B cell (primary cell): ENCODE measurements around the gene TMC6. TPM values are rescaled to one million over a fixed set of nuclear protein-coding genes. Genes with fewer than 3 reads are reported as not detected.
A peak's percentile ranks its signal among the peaks of the same experiment; 100 is the strongest.

Source experiments
- ATAC-seq: fragments of 200-7000 bp; cut with Tn5 transposase; one replicate; pipeline ENCODE4 v1.10.0; 2021; ENCODE audit warnings: low read depth, mild to moderate bottlenecking, moderate number of reproducible peaks, moderate library complexity
- CTCF ChIA-PET: fragments of 350-600 bp; sonication (Branson Sonifier 250); formaldehyde crosslinking; loops from one replicate; lab custom pipeline; 2021; ENCODE audit warnings: antibody characterized with exemption, inconsistent platforms; lab: Charles Lee
- POLR2A ChIA-PET: fragments of 350-600 bp; sonication (Branson Sonifier 250); formaldehyde crosslinking; loops from one replicate; lab custom pipeline; 2021; ENCODE audit warnings: antibody characterized with exemption; lab: Charles Lee
- DNase-seq: peaks from one replicate; pipeline ENCODE4 v3.0.0; 2013
- H2AFZ ChIP-seq: 2 replicates; pipeline ENCODE4 v1.6.1; 2012; ENCODE audit warnings: mild to moderate bottlenecking, low read depth, low read length; ENCODE audit not compliant: insufficient read depth, poor library complexity, severe bottlenecking
- H3K27ac ChIP-seq, 2 donors: 1 replicate in 1 of 2; 2 replicates in 1 of 2; pipeline ENCODE4 v1.5.1; 2012 to 2013; ENCODE audit warnings: low read length in 2 of 2, mild to moderate bottlenecking in 2 of 2, moderate library complexity in 1 of 2
- H3K27me3 ChIP-seq, 4 experiments: fragments of 200-600 bp in 1 of 4; sonication (generic) in 1 of 4; replicated peaks in 1 of 4; 1 replicate in 2 of 4; 2 replicates in 2 of 4; pipeline versions ENCODE4 v1.6.1 to v1.7.0; 2013 to 2016; ENCODE audit warnings: low read length in 3 of 4, mild to moderate bottlenecking in 2 of 4, mixed read lengths in 1 of 4, moderate library complexity in 1 of 4; ENCODE audit not compliant: insufficient read depth in 4 of 4, control insufficient read depth in 3 of 4; ENCODE audit errors: control extremely low read depth in 1 of 4
- H3K36me3 ChIP-seq, 2 experiments: replicated peaks in 1 of 2; 1 replicate in 1 of 2; 2 replicates in 1 of 2; pipeline versions ENCODE4 v1.6.1 to v1.7.1; 2013; ENCODE audit warnings: low read length in 1 of 2; ENCODE audit not compliant: insufficient read depth in 2 of 2, control insufficient read depth in 1 of 2; ENCODE audit errors: control extremely low read depth in 1 of 2, extremely low read depth in 1 of 2
- H3K4me1 ChIP-seq, 2 donors: fragments of 200-600 bp in 1 of 2; sonication (generic) in 1 of 2; 1 replicate in 1 of 2; 2 replicates in 1 of 2; pipeline versions ENCODE4 v1.5.1 to v1.6.1; 2013 to 2017; ENCODE audit warnings: low read length in 2 of 2; ENCODE audit not compliant: control insufficient read depth in 2 of 2, insufficient read depth in 2 of 2
- H3K4me2 ChIP-seq: replicated peaks from 2 replicates; pipeline ENCODE3; 2012; ENCODE audit warnings: mild to moderate bottlenecking, low read depth, low read length; ENCODE audit not compliant: poor library complexity, severe bottlenecking
- H3K4me3 ChIP-seq, 5 experiments: fragments of 200-600 bp in 1 of 5; sonication (generic) in 1 of 5; 1 replicate in 3 of 5; 2 replicates in 2 of 5; pipeline versions ENCODE4 v1.5.1 to v1.7.0; 2011 to 2016; ENCODE audit warnings: low read length in 4 of 5, mild to moderate bottlenecking in 4 of 5, low read depth in 2 of 5, control low read depth in 1 of 5, moderate library complexity in 1 of 5; ENCODE audit not compliant: insufficient read depth in 1 of 5; ENCODE audit errors: control extremely low read depth in 1 of 5, extremely low read depth in 1 of 5
- H3K79me2 ChIP-seq: fragments of 200-600 bp; sonication (generic); one replicate; pipeline ENCODE4 v1.6.0; 2016; ENCODE audit warnings: low read length; ENCODE audit not compliant: control insufficient read depth, insufficient read depth
- H3K9ac ChIP-seq: fragments of 200-600 bp; sonication (generic); 2 replicates; pipeline ENCODE4 v1.6.1; 2017; ENCODE audit warnings: mild to moderate bottlenecking, low read length, moderate library complexity
- H3K9me3 ChIP-seq, 3 donors: one replicate each; pipeline versions ENCODE4 v1.6.1 to v1.7.1; 2013; ENCODE audit warnings: low read length in 2 of 3; ENCODE audit not compliant: control insufficient read depth in 2 of 3, insufficient read depth in 1 of 3; ENCODE audit errors: control extremely low read depth in 1 of 3
- H4K20me1 ChIP-seq: 2 replicates; pipeline ENCODE4 v1.6.0; 2012; ENCODE audit warnings: mild to moderate bottlenecking, low read length; ENCODE audit not compliant: insufficient read depth, control insufficient read depth, poor library complexity, severe bottlenecking
- H3K27ac Mint-ChIP-seq: one replicate; pipeline ENCODE4 v1.8.0; 2021; ENCODE audit warnings: mixed read lengths
- H3K27me3 Mint-ChIP-seq: one replicate; pipeline ENCODE4 v1.8.0; 2021; ENCODE audit warnings: mixed read lengths
- H3K4me1 Mint-ChIP-seq: one replicate; pipeline ENCODE4 v1.8.0; 2021; ENCODE audit warnings: mixed read lengths
- H3K4me3 Mint-ChIP-seq: one replicate; pipeline ENCODE4 v1.8.0; 2021; ENCODE audit warnings: mixed read lengths
- H3K9me3 Mint-ChIP-seq: one replicate; pipeline ENCODE4 v1.8.0; 2022; ENCODE audit warnings: mixed read lengths; ENCODE audit not compliant: insufficient read depth
- EZH2 ChIP-seq: IDR thresholded peaks from 2 replicates; pipeline ENCODE4 v1.6.1; 2012; ENCODE audit warnings: borderline replicate concordance, low read depth, mild to moderate bottlenecking, moderate library complexity, low read length; ENCODE audit not compliant: insufficient read depth, poor library complexity, severe bottlenecking
- WGBS: methylation state at CpG from one replicate; pipeline ENCODE4 v1.1.5; 2013; ENCODE audit warnings: missing lambda C conversion rate; ENCODE audit not compliant: insufficient coverage; 5-methylcytosine and 5-hydroxymethylcytosine counted together
- intact Hi-C: fragments of 100-400 bp; cut with micrococcal nuclease; formaldehyde crosslinking; loops from one replicate; pipeline ENCODE4 v1.10.0; 2022
- polyA plus RNA-seq: library from polyadenylated mRNA; depleted of rRNA; stranded (reverse); fragments of >200 nt; gene quantifications from 2 replicates; pipeline ENCODE4 v1.2.3, GENCODE V29; 2012
- total RNA-seq, 2 donors: library from RNA; stranded (reverse); fragments of 120-200 nt in 1 of 2; gene quantifications; 1 replicate in 1 of 2; 2 replicates in 1 of 2; pipeline versions ENCODE4 v1.2.3 to v1.2.4, GENCODE V29; 2013 to 2022
- TF ChIP-seq, protein P1 (sequence below): fragments of 200-600 bp; IDR thresholded peaks from one replicate; pipeline ENCODE4 v1.8.0; 2022; ENCODE audit warnings: antibody characterized with exemption, mild to moderate bottlenecking

Gene TMC6
- total and polyA plus RNA-seq, 2 donors (not counting 1 experiment from before 2014, with no cell fraction given) = 374 to 891 TPM

DNA sequence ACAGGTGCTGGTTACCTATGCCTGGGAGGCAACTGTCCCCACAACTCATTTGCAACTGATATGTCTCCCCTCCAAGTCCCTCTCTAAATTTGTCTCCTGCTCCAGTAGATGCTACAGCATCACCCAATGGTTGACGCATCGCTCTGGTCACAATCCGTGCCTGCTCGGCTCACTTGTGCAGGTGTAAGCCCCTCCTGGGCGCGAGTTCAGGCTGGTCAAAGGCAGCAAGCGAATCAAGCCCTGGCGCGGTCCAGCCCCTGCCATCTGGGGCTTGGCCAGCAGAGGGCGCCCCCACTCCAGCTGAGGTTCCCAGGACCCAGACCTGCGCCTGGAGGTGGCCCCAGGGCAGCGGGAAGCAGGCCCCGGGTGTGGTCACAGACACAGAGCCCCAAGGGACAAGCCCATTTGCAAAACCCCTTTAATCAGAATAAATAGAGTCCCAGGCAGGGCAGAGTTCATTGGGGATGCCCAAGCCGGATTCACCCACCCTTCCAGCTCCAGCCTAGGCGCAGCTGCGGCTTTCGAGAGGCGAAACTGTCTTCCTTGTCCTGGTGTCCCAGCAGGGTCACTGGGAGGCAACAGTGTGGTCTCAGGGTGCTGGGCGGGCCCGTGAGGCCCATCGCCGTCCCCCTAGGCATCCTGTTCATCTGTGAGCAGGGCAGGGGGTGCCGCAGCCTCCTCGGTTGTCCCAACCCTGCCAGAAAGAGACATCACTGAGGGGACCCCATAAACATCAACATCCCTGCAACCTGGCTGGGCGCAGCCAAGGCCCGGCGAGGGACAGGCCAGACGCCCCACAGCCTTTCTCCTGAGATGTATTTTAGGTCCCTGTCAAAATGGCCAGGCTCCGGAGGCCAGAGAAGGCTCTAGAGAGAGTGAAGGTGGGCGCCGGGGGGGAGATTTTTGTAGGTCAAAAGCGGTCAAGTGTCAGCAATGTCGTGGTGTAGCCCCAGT lies 15.8 kb downstream of the TMC6 start:
- intact Hi-C loops = loop anchor here (1.0 to 10.0 kb wide), 4 partner anchors 22 to 312 kb away; no protein-coding TSS in a partner anchor
- no peak overlapping the region for H2AFZ ChIP-seq
- WGBS = 63% methylated on average over 32 of the region's 33 CpGs

More for the DNA sequence above, 15.8 kb downstream of the TMC6 start:
- Histone ChIP-seq H4K20me1 (peaks cover 86% of the 10 kb centered on the region), H3K36me3 (peaks cover 0 to 85% of the 10 kb centered on the region in 2 experiments), H3K9ac (no peak overlapping the region), H3K27me3 (no peaks in the 10 kb centered on the region), H3K9me3 (no peaks in the 10 kb centered on the region), H3K4me2 (peak overlapping the region; percentile 51), H3K4me3 (no peak overlapping the region), H3K79me2 (peaks cover 10% of the 10 kb centered on the region), H3K27ac (peak overlapping the region; percentile 26 to 43), H3K4me1 (peaks cover 12 to 22% of the 10 kb centered on the region in 2 donors)
- Mint-ChIP-seq H3K4me3 (no peak overlapping the region), H3K4me1 (peaks cover 25% of the 10 kb centered on the region), H3K27me3 (no peaks in the 10 kb centered on the region), H3K9me3 (no peaks in the 10 kb centered on the region), H3K27ac (peak overlapping the region; percentile 96)
- DNase-seq = peak; percentile 84
- CTCF ChIA-PET = interaction anchor here (0.8 to 10.9 kb wide), 21 partner anchors 8 to 309 kb away, joined by 3 to 142 read pairs (median 5); partner anchors contain the start of genes TMC6 and TMC8
- TF ChIP-seq, protein P1, sequence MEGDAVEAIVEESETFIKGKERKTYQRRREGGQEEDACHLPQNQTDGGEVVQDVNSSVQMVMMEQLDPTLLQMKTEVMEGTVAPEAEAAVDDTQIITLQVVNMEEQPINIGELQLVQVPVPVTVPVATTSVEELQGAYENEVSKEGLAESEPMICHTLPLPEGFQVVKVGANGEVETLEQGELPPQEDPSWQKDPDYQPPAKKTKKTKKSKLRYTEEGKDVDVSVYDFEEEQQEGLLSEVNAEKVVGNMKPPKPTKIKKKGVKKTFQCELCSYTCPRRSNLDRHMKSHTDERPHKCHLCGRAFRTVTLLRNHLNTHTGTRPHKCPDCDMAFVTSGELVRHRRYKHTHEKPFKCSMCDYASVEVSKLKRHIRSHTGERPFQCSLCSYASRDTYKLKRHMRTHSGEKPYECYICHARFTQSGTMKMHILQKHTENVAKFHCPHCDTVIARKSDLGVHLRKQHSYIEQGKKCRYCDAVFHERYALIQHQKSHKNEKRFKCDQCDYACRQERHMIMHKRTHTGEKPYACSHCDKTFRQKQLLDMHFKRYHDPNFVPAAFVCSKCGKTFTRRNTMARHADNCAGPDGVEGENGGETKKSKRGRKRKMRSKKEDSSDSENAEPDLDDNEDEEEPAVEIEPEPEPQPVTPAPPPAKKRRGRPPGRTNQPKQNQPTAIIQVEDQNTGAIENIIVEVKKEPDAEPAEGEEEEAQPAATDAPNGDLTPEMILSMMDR = peak; percentile 98
- TF ChIP-seq EZH2 = no peak
- POLR2A ChIA-PET = interaction anchor here (0.7 to 1.8 kb wide), 4 partner anchors 15 to 139 kb away, joined by 3 to 6 read pairs (median 4); no protein-coding TSS in a partner anchor
- peak; percentile 84 for ATAC-seq
